Measurements from ENCODE around the gene PODNL1. TPM values are rescaled to one million over a fixed set of nuclear protein-coding genes. Genes with fewer than 3 reads are reported as not detected.
A peak's percentile ranks its signal among the peaks of the same experiment; 100 is the strongest.

PODNL1 gene
- total and polyA plus RNA-seq, 2 of the 13 experiments (the other 11 are each of a cell fraction or from before 2014, with no cell fraction given), result 0.18 TPM; not detected in 1

- BruUV-seq (replicated peaks), result no TSS peak
- Histone ChIP-seq H3K9ac (ENCODE audit: insufficient read depth, low read depth, low read length) (0 out of 2 replicates have a peak overlapping the region, but pooled peaks have one; percentile 8), H3K4me1 (ENCODE audit: insufficient read depth, low read length) (peaks cover 34% of the 10 kb centered on the region), H3K36me3 (replicated peaks in 1 of 2; ENCODE audit: control insufficient read depth in 1 of 2, insufficient read depth in 2 of 2, low read length in 2 of 2) (no peaks in the 10 kb centered on the region), H2AFZ (ENCODE audit: low read length) (no peak overlapping the region), H3K27ac (ENCODE audit: extremely low read length, insufficient read depth, low read length) (no peak overlapping the region), H3K4me3 (replicated peaks in 1 of 3; ENCODE audit: insufficient read depth in 1 of 3, low read depth in 2 of 3, low read length in 3 of 3) (peak overlapping the region in 1 of 3 experiments; percentile 58; a peak in 1 of 6 replicates), H3K4me2 (ENCODE audit: low read depth, low read length) (peak overlapping the region; percentile 79), H3K9me3 (ENCODE audit: low read length) (no peaks in the 10 kb centered on the region), H3K79me2 (ENCODE audit: insufficient read depth, low read length) (no peaks in the 10 kb centered on the region), H4K20me1 (ENCODE audit: insufficient read depth, low read length) (no peaks in the 10 kb centered on the region), H3K27me3 (ENCODE audit: control insufficient read depth in 1 of 2, insufficient read depth in 2 of 2, low read length in 2 of 2) (peaks cover 2 to 28% of the 10 kb centered on the region in 2 experiments; a peak in 4 of 5 replicates)
- ChIA-PET POLR2A (interaction anchor here (0.9 to 1.5 kb wide), 2 partner anchors 25 to 186 kb away, joined by 4 to 5 read pairs; no protein-coding TSS in a partner anchor), CTCF (ENCODE audit: low intra/inter-chr PET ratio, low total read pairs) (no interaction called here)
- TF ChIP-seq BCL3 (CRISPR knock-in tag; IDR thresholded peaks at IDR 0.05), result no peak
- no peak for TF ChIP-seq ZKSCAN1 (IDR thresholded peaks at IDR 0.05; ENCODE audit: low read length)
- TF ChIP-seq HNF4A (CRISPR knock-in tag; IDR thresholded peaks at IDR 0.05), result no peak
- no peak for TF ChIP-seq ZSCAN30 (CRISPR knock-in tag; IDR thresholded peaks at IDR 0.05)
- TF ChIP-seq ZNF33A (CRISPR knock-in tag; IDR thresholded peaks at IDR 0.05; ENCODE audit: borderline replicate concordance), result no peak
- no peak for TF ChIP-seq ZNF724P (CRISPR knock-in tag; IDR thresholded peaks at IDR 0.05; ENCODE audit: borderline replicate concordance)
- no peak for TF ChIP-seq PITX1 (CRISPR knock-in tag; IDR thresholded peaks at IDR 0.05)
- no peak for TF ChIP-seq TFAP4 (IDR thresholded peaks at IDR 0.05; ENCODE audit: borderline replicate concordance, low read depth)
- TF ChIP-seq ZNF264 (CRISPR knock-in tag; IDR thresholded peaks at IDR 0.05), result no peak
- no peak for TF ChIP-seq CHD2 (IDR thresholded peaks at IDR 0.05; ENCODE audit: low read depth, low read length)
- no peak for DNase-seq (ENCODE audit: low spot score)
- in situ Hi-C loops (cut with HindIII; ENCODE audit: extremely low pct_ligation_motif_present, low pct_unique_long_range_greater_than_20kb) (loop anchor here (25.0 kb wide), 1 partner anchor 525 kb away; the partner anchor contains the start of gene DDX39A), intact Hi-C loops (cut with micrococcal nuclease; ENCODE audit: unreplicated experiment) (no loop called here)
- ATAC-seq, result no peak
- WGBS (ENCODE audit: low lambda C conversion rate), result 40% methylated on average over 4 of the region's 5 CpGs
- FAIRE-seq, result no peak
Observed at GRCh38 chr19:13887517-13887916, 50.7 kb downstream of the PODNL1 start.
